ENCODE data around the gene GAB3.

GAB3 gene, protein sequence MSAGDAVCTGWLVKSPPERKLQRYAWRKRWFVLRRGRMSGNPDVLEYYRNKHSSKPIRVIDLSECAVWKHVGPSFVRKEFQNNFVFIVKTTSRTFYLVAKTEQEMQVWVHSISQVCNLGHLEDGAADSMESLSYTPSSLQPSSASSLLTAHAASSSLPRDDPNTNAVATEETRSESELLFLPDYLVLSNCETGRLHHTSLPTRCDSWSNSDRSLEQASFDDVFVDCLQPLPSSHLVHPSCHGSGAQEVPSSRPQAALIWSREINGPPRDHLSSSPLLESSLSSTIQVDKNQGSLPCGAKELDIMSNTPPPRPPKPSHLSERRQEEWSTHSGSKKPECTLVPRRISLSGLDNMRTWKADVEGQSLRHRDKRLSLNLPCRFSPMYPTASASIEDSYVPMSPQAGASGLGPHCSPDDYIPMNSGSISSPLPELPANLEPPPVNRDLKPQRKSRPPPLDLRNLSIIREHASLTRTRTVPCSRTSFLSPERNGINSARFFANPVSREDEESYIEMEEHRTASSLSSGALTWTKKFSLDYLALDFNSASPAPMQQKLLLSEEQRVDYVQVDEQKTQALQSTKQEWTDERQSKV

GRCh38 chrX:154750301-154751202, at the start of gene GAB3:
GAB3 (minus strand) TSS chrX:154751077; CDS start chrX:154751025, 52 bp downstream.
- peak in 1 of 3 donors; percentile 28 for DNase-seq (ENCODE audit: low read depth in 2 of 3, low spot score in 1 of 3)

GRCh38 chrX:154799556-154800348, 48.9 kb upstream of the GAB3 start:
- DNase-seq (ENCODE audit: low read depth in 2 of 3, low spot score in 1 of 3), result no peak

- no peak for DNase-seq (ENCODE audit: low read depth in 2 of 3, low spot score in 1 of 3)
Measured at GRCh38 chrX:154797006-154797405, 46.1 kb upstream of the GAB3 start.

DNA sequence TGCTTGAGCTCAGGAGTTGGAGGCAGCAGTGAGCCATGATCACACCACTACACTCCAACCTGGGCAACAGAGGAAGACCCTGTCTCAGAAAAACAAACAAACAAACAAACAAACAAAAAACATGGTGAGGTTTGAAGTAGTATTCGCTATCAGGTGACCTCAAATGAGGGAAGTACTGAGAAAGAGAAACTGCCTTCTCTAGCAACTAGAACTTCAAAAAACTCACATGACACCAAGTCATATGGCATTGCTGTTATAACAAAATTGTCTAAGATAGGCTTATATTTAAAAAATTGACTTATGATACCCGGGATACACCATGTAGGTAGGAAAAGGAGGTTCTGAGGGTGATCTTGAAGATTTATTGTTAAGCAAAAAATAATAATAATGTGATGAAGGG, 44.1 kb upstream of the GAB3 start:
- DNase-seq (ENCODE audit: low read depth in 2 of 3, low spot score in 1 of 3), result no peak

DNA sequence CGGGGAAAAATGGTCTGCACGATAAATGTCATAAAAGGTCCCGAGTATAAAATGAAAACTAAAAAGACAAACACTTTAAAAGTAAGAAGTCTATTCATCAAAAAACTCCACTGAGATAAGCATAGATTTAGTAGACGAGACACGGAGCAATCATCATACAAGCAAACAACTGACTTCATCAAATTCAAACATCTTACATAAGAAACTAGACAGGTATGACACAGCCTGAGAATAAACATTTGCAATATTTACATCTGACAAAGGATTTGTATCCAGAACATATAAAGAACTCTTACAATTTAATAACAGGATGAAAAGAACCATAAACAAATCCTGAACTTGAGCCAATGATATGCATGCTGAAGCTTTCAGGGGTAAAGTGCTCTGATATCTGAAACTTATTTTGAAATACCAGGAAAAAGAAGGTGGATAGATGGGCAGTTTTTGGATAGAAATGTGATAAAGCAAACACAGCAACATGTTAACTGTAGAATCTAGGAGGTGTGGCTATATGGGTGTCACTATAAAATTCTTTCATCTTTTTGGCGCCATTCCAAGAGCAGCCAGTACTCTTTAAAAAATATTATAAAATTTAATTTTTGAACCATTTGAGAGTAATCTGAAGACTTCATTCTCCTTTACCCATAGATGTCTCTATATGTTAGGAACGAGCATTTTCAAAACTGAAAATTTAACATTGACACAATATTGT, 42.4 kb upstream of the GAB3 start:
- no peak for DNase-seq (ENCODE audit: low read depth in 2 of 3, low spot score in 1 of 3)

GRCh38 chrX:154791939-154792338, 41.1 kb upstream of the GAB3 start:
- no peak for DNase-seq (ENCODE audit: low read depth in 2 of 3, low spot score in 1 of 3)

GRCh38 chrX:154791467-154791866, 40.6 kb upstream of the GAB3 start:
- no peak for DNase-seq (ENCODE audit: low read depth in 2 of 3, low spot score in 1 of 3)

DNA sequence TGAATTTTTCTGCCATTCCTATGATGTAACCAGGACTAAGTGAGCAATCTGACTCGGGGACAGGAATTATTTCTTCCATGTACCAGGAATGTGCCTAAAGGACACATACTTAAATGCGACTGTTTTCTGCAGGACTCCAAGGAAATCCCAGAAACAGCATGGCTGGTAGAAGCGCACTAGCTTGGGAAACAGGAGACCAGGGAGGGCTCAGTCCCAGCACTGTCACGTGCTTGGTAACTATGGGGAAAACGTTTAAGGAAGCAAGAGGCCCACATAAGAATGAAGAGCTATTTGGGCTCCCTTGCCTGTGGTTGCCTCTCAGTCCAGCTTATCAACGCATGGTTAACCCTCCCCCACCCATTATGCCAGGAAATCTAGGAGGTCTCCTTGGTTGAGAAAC, 34.8 kb upstream of the GAB3 start:
- no peak for DNase-seq (ENCODE audit: low read depth in 2 of 3, low spot score in 1 of 3)

GRCh38 chrX:154784149-154784995, 33.5 kb upstream of the GAB3 start:
- DNase-seq (ENCODE audit: low read depth in 2 of 3, low spot score in 1 of 3), result no peak

DNA sequence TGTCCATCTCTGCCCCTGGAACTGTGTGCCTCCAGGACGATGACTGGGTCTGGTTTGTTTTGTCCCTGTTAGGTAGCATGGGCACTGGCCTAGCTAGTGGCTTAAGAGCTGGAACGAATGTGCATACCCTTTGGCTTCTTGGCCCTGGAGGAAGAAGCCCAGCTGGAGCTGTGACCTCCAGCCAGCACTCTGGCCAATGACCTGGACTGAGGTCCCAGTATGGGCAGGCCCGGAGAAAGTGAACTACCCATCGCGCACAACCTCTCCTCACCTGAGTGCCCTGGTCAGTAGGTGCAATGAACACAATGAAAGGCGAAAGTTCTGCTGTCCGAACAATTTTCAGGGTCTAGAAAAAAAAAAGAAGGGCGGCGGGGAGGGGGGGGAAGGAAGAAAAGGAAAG, 30.1 kb upstream of the GAB3 start:
- DNase-seq (ENCODE audit: low read depth in 2 of 3, low spot score in 1 of 3), result no peak

DNA sequence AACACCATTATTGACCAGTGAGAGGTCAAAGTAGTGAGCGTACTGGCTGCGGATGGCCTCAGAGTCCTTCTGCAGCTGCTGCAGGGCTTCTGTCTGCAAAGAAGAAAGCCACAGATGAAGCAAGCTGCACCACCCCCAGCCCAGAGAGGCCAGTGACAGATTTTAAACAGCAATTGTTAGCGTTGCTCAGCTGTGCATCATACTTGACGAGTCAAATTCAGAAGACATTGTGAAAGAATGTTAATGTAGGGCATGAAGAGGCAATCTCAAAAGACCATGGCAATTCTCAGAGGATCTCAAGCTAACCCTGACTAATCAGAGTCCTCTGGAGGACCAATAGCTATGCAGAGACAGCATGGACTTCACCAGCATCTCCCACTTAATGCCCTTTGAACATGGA, 28.4 kb upstream of the GAB3 start:
- no peak for DNase-seq (ENCODE audit: low read depth in 2 of 3, low spot score in 1 of 3)

DNA sequence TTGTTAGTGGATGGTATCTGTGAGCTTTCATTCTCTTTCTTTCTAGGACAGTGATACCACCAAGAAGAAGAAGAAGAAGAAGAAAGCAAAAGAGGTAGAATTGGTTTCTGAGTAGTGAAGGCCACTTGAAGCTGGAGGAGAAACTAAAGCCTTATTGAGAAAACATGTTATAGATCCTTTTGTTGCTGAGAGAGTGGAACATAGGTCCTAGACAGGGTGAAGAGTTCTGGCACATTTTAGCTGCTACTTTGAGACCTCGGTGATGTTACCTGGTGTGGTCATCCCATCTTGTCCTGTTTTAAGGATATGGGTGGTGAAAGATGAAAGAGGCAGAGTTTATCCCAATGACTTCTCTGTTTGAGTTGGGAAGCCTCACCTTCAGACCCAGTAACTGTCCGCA, 25.9 kb upstream of the GAB3 start:
- no peak for DNase-seq (ENCODE audit: low read depth in 2 of 3, low spot score in 1 of 3)

- DNase-seq (ENCODE audit: low read depth in 2 of 3, low spot score in 1 of 3), result no peak
Measured at GRCh38 chrX:154775419-154776349, 24.8 kb upstream of the GAB3 start.

DNA sequence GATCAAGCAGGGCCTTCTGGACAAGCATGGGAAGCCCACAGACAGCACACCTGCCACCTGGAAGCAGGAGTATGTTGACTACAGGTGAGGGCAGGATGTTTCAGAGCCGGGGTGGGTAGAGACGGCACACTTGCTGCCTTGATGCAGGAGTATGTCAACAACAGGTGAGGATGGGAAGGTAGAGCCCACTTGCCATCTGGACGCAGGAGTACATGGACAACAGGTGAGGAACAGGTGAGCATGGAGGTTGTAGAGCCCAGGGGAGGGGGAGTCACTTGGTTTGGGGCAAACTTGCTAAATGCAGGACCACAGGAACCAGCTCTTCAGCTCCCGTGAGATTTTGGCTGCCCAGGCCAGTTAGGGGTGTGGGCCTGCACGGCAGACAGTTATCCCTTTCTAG, 23.7 kb upstream of the GAB3 start:
- no peak for DNase-seq (ENCODE audit: low read depth in 2 of 3, low spot score in 1 of 3)

DNA sequence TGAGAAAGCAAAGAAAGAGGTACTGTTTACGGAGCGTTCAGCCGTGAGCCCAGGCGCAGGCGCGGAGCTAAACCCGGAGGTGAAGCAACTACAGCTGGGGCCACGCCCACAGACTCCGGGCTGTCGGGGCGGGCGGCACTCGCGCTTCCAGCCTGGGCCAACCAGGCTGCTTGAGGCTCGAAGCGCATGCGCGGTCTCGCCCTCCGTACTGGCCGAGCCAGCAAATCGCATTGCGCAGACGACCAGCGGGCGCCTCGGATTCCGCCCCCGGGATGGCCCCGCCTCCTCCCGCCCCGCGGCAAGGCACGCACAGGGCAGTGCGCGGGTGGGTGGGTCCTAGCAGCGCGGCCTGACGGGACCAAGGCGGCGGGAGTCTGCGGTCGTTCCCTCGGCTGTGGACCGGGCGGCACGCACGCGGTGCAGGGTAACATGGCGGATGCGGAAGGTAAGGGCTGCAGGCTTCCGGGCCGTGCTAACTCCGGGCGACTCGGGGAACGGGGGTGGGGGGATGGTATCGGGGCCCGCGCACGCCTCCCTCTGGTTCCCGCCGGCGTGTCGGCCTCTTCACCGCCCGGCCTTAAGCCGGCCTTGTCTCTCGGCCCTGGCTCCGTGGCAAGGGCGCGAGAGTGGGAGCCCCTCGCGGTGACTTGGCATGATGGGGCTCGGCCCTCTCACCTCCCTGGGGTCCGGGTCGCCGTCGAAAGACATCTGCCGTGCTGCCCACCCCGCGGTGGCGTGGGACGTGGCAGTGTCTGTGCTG, 11.8 kb upstream of the GAB3 start, which contains the start of gene DKC1:
TSS of gene DKC1 (plus strand) at position 328 of the 760 bp plus-strand sequence. CDS start at position 430, 102 bp downstream.
- peak; percentile 83 to 92 (median 90) for DNase-seq (ENCODE audit: low read depth in 2 of 3, low spot score in 1 of 3)

- no peak for DNase-seq (ENCODE audit: low read depth in 2 of 3, low spot score in 1 of 3)
Measured at GRCh38 chrX:154761977-154762536, 11.2 kb upstream of the GAB3 start.

DNA sequence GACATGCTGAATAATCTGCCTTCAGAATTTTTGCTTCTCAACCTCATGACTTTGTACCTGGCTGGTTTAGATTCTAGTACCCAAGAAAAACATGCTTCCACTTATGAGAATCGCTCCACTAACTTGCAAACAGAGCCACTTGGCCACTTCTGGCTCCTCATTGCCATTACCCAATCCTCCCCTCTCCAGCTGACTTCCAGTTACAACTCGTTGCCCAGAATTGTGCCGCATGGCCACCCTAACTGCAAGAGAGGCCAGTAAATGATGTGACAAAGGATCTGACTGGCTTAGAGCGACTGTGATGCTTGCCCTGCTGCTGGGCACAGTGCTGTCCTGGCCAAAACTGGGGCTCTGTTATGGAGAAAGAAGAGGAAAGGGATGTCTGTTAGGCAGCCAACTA, 7.8 kb upstream of the GAB3 start:
- no peak for DNase-seq (ENCODE audit: low read depth in 2 of 3, low spot score in 1 of 3)
